ENCODE data around the gene NHSL2. TPM values are rescaled to one million over a fixed set of nuclear protein-coding genes. Genes with fewer than 3 reads are reported as not detected.

Gene NHSL2
- total RNA-seq, 1 experiment from 2014 or later: 0.58 TPM

- Histone ChIP-seq H3K9me3 (ENCODE audit: low read depth, low read length, poor library complexity, severe bottlenecking) (no peaks in the 10 kb centered on the region), H3K36me3 (ENCODE audit: insufficient read depth, low read length, poor library complexity, severe bottlenecking) (no peaks in the 10 kb centered on the region), H3K27ac (ENCODE audit: low read depth, low read length, poor library complexity, severe bottlenecking) (no peak overlapping the region), H3K4me3 (ENCODE audit: low read depth, low read length, poor library complexity, severe bottlenecking) (peak overlapping the region; percentile 35), H3K27me3 (replicated peaks; ENCODE audit: insufficient read depth, low read depth, low read length, poor library complexity) (peaks cover 32% of the 10 kb centered on the region), H3K4me1 (ENCODE audit: insufficient read depth, low read length, poor library complexity, severe bottlenecking) (no peaks in the 10 kb centered on the region)
- POLR2A ChIA-PET (ENCODE audit: low non-redundant PET): no interaction called here
- intact Hi-C loops (cut with micrococcal nuclease; ENCODE audit: unreplicated experiment): no loop called here
- CTCF ChIA-PET: no interaction called here
- no peak for DNase-seq (ENCODE audit: low spot score)
- TF ChIP-seq EZH2 (IDR thresholded peaks at IDR 0.05; ENCODE audit: borderline replicate concordance, low read depth, low read length, poor library complexity, severe bottlenecking) (peak; percentile 54), CTCF (conservative IDR thresholded peaks at IDR 0.05; ENCODE audit: low read depth, low read length) (no peak; the same call in 1 of the 2 replicates)
- BruUV-seq (replicated peaks): no TSS peak
These were observed 513 bp downstream of the NHSL2 start for GRCh38 chrX:71910986-71911730.

- no peaks in the 10 kb centered on the region for H3K36me3 ChIP-seq (ENCODE audit: insufficient read depth, low read length, poor library complexity, severe bottlenecking)
- intact Hi-C loops (cut with micrococcal nuclease; ENCODE audit: unreplicated experiment): no loop called here
- POLR2A ChIA-PET (ENCODE audit: low non-redundant PET): no interaction called here
- TF ChIP-seq CTCF (conservative IDR thresholded peaks at IDR 0.05; ENCODE audit: low read depth, low read length) (no peak), EZH2 (IDR thresholded peaks at IDR 0.05; ENCODE audit: borderline replicate concordance, low read depth, low read length, poor library complexity, severe bottlenecking) (no peak)
- H3K4me1 ChIP-seq (ENCODE audit: insufficient read depth, low read length, poor library complexity, severe bottlenecking): no peaks in the 10 kb centered on the region
- H3K27ac ChIP-seq (ENCODE audit: low read depth, low read length, poor library complexity, severe bottlenecking): no peak overlapping the region
- no peak for DNase-seq (ENCODE audit: low spot score)
- peak overlapping the region; percentile 35 for H3K4me3 ChIP-seq (ENCODE audit: low read depth, low read length, poor library complexity, severe bottlenecking)
- BruUV-seq (replicated peaks): no TSS peak
- CTCF ChIA-PET: no interaction called here
- peaks cover 32% of the 10 kb centered on the region for H3K27me3 ChIP-seq (replicated peaks; ENCODE audit: insufficient read depth, low read depth, low read length, poor library complexity)
- H3K9me3 ChIP-seq (ENCODE audit: low read depth, low read length, poor library complexity, severe bottlenecking): no peaks in the 10 kb centered on the region
These were observed 1.0 kb downstream of the NHSL2 start for GRCh38 chrX:71911731-71912050.

GRCh38 chrX:71912156-71912555 is 1.5 kb downstream of the NHSL2 start:
- no TSS peak for BruUV-seq (replicated peaks)

More at GRCh38 chrX:71912156-71912555, 1.5 kb downstream of the NHSL2 start:
- intact Hi-C loops (cut with micrococcal nuclease; ENCODE audit: unreplicated experiment): no loop called here
- POLR2A ChIA-PET (ENCODE audit: low non-redundant PET): no interaction called here
- DNase-seq (ENCODE audit: low spot score): no peak
- no peak for TF ChIP-seq EZH2 (IDR thresholded peaks at IDR 0.05; ENCODE audit: borderline replicate concordance, low read depth, low read length, poor library complexity, severe bottlenecking)
- TF ChIP-seq CTCF (conservative IDR thresholded peaks at IDR 0.05; ENCODE audit: low read depth, low read length): no peak
- H3K27ac ChIP-seq (ENCODE audit: low read depth, low read length, poor library complexity, severe bottlenecking): no peak overlapping the region
- H3K4me3 ChIP-seq (ENCODE audit: low read depth, low read length, poor library complexity, severe bottlenecking): no peak overlapping the region
- H3K27me3 ChIP-seq (replicated peaks; ENCODE audit: insufficient read depth, low read depth, low read length, poor library complexity): peaks cover 32% of the 10 kb centered on the region
- CTCF ChIA-PET: no interaction called here
- H3K36me3 ChIP-seq (ENCODE audit: insufficient read depth, low read length, poor library complexity, severe bottlenecking): no peaks in the 10 kb centered on the region
- H3K4me1 ChIP-seq (ENCODE audit: insufficient read depth, low read length, poor library complexity, severe bottlenecking): no peaks in the 10 kb centered on the region
- no peaks in the 10 kb centered on the region for H3K9me3 ChIP-seq (ENCODE audit: low read depth, low read length, poor library complexity, severe bottlenecking)

All from A673 (cell line).